SU-DHL-6 (cell line): ENCODE results near the gene DNM1.

Experiments used
- CTCF ChIP-seq: fragments of 200-600 bp; sonication (generic); IDR thresholded peaks from one replicate; pipeline ENCODE4 v1.5.1; 2017; ENCODE audit warnings: antibody characterized with exemption, mild to moderate bottlenecking, low read length, moderate library complexity; ENCODE audit not compliant: insufficient read depth, poor library complexity, severe bottlenecking
- EZH2phosphoT487 ChIP-seq: fragments of 200-600 bp; sonication (generic), shearing (Covaris generic); conservative IDR thresholded peaks from 2 replicates; pipeline ENCODE4 v1.6.1; 2018; ENCODE audit warnings: mild to moderate bottlenecking, antibody characterized with exemption, low read length, moderate library complexity, mixed read lengths

- TF ChIP-seq EZH2phosphoT487 (no peak), CTCF (no peak)
Measured at GRCh38 chr9:128297221-128297773, 94.1 kb downstream of the DNM1 start.
